ENCODE measurements around the gene GIPC2.

DNA sequence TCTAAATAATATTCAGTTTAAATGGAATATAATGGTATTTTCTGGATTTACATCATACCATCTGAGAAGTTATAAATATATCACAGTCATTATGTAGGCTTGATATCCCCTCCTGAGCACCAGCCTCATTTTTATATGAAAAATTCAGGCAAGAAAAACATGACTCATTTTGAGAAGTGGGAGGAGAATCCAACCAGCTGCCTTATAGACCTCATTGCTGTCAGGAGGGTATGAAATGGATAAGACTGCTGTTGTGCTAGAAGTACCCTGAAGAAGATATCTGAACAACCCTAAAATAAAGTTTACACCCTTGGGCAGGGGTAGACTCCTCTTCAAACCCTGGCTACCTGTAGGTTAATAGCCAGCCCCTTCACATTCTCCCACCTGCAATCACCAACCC, 8.8 kb downstream of the GIPC2 start:
- TF ChIP-seq POLR2A (IDR thresholded peaks at IDR 0.05; ENCODE audit: low read length) (no peak), GATA1 (IDR thresholded peaks at IDR 0.05; ENCODE audit: low read depth, low read length) (no peak)
